Measurements from ENCODE around the gene TMEM232. TPM values are rescaled to one million over a fixed set of nuclear protein-coding genes. Genes with fewer than 3 reads are reported as not detected.

The TMEM232 gene
- total RNA-seq, 1 donor from 2014 or later, result 8.4 TPM

DNA sequence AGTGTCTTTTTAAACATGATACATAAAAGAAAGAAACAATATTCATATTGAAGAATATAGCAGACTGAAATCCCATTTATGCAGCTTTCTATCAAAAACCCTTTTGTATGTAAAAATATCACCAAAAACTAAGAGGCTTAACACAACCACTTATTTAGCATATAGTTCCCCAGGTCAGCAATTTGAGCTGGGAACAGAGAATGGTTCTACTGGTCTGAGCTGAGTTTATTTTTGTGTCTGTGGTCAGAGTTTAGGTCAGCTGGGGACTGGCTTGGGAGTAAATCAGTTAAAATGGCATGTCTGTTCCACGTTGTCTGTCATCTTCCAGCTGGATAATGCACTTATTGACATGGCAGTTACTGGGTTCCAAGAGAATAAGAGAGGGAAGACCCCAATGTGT is 165.0 kb downstream of the TMEM232 start:
- DNase-seq (ENCODE audit: low spot score, unreplicated experiment), result no peak
- Mint-ChIP-seq H3K27ac (no peak overlapping the region), H3K27me3 (no peaks in the 10 kb centered on the region), H3K36me3 (ENCODE audit: insufficient read depth) (no peaks in the 10 kb centered on the region), H3K4me1 (ENCODE audit: low read depth) (peaks cover 2% of the 10 kb centered on the region), H3K9me3 (ENCODE audit: low read depth) (no peaks in the 10 kb centered on the region), H3K4me3 (ENCODE audit: low read depth) (no peak overlapping the region)
- no peak for TF ChIP-seq CTCF (IDR thresholded peaks at IDR 0.05; ENCODE audit: unreplicated experiment)

GRCh38 chr5:110549301-110549700 is 177.2 kb downstream of the TMEM232 start:
- Mint-ChIP-seq H3K9me3 (ENCODE audit: low read depth) (peaks cover 3% of the 10 kb centered on the region), H3K4me1 (ENCODE audit: low read depth) (no peaks in the 10 kb centered on the region), H3K36me3 (ENCODE audit: insufficient read depth) (no peaks in the 10 kb centered on the region), H3K27ac (no peak overlapping the region), H3K4me3 (ENCODE audit: low read depth) (no peak overlapping the region), H3K27me3 (no peaks in the 10 kb centered on the region)
- TF ChIP-seq CTCF (IDR thresholded peaks at IDR 0.05; ENCODE audit: unreplicated experiment), result no peak
- DNase-seq (ENCODE audit: low spot score, unreplicated experiment), result no peak

DNA sequence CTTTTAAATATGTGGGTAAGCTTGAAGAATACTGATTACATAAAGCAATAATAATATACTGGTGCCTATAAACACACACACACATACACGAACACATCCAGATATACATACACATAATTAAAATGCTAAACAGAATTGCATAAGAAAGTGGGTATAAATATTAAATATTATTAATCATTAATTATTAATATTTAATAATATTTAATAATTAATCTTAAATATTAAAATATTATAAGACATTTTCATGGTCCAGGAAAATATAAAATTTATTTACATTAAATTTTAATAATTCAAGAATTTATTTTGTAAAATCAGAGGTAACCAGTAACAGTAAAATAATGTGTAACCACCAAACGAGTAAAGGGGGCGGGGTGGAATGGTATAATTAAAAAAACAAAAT is 178.3 kb downstream of the TMEM232 start:
- Mint-ChIP-seq H3K9me3 (ENCODE audit: low read depth) (no peaks in the 10 kb centered on the region), H3K4me3 (ENCODE audit: low read depth) (no peak overlapping the region), H3K27me3 (no peaks in the 10 kb centered on the region), H3K4me1 (ENCODE audit: low read depth) (no peaks in the 10 kb centered on the region), H3K36me3 (ENCODE audit: insufficient read depth) (no peaks in the 10 kb centered on the region), H3K27ac (no peak overlapping the region)
- DNase-seq (ENCODE audit: low spot score, unreplicated experiment), result no peak
- no peak for TF ChIP-seq CTCF (IDR thresholded peaks at IDR 0.05; ENCODE audit: unreplicated experiment)

- Mint-ChIP-seq H3K27ac (no peak overlapping the region), H3K36me3 (ENCODE audit: insufficient read depth) (no peaks in the 10 kb centered on the region), H3K4me3 (ENCODE audit: low read depth) (no peak overlapping the region), H3K27me3 (no peaks in the 10 kb centered on the region), H3K9me3 (ENCODE audit: low read depth) (no peaks in the 10 kb centered on the region), H3K4me1 (ENCODE audit: low read depth) (no peaks in the 10 kb centered on the region)
- TF ChIP-seq CTCF (IDR thresholded peaks at IDR 0.05; ENCODE audit: unreplicated experiment), result no peak
- DNase-seq (ENCODE audit: low spot score, unreplicated experiment), result no peak
Measured at GRCh38 chr5:110547495-110547894, 179.0 kb downstream of the TMEM232 start.

DNA sequence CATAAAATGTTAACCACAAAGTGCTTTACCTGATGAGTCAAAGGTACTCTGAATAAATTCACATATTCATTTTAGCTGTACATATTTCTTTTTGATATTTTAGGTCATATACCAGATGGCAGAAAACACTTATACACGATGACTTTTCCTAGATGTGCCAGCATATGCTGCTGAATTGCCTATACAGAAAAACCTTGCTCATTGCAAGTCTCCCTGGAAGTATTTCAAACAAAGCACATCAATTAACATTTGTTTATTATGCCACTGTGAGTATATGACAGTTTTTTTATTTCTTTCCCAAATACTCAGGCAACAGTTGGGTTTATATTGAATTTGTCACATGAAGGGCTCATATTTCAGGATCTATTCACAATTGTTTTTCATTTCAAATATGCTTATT is 180.8 kb downstream of the TMEM232 start:
- TF ChIP-seq CTCF (IDR thresholded peaks at IDR 0.05; ENCODE audit: unreplicated experiment), result no peak
- Mint-ChIP-seq H3K27ac (no peak overlapping the region), H3K36me3 (ENCODE audit: insufficient read depth) (no peaks in the 10 kb centered on the region), H3K4me3 (ENCODE audit: low read depth) (no peak overlapping the region), H3K9me3 (ENCODE audit: low read depth) (no peaks in the 10 kb centered on the region), H3K27me3 (no peaks in the 10 kb centered on the region), H3K4me1 (ENCODE audit: low read depth) (peaks cover 2% of the 10 kb centered on the region)
- DNase-seq (ENCODE audit: low spot score, unreplicated experiment), result no peak

All from progenitor cell of endocrine pancreas (in vitro differentiated cells).